Measurements from ENCODE around the gene SH3GL1. TPM values are rescaled to one million over a fixed set of nuclear protein-coding genes. Genes with fewer than 3 reads are reported as not detected.

The SH3GL1 gene
- total and polyA plus RNA-seq, 2 of the 4 experiments (the other 2 are of a cell fraction): 28.1 to 138 TPM

DNA sequence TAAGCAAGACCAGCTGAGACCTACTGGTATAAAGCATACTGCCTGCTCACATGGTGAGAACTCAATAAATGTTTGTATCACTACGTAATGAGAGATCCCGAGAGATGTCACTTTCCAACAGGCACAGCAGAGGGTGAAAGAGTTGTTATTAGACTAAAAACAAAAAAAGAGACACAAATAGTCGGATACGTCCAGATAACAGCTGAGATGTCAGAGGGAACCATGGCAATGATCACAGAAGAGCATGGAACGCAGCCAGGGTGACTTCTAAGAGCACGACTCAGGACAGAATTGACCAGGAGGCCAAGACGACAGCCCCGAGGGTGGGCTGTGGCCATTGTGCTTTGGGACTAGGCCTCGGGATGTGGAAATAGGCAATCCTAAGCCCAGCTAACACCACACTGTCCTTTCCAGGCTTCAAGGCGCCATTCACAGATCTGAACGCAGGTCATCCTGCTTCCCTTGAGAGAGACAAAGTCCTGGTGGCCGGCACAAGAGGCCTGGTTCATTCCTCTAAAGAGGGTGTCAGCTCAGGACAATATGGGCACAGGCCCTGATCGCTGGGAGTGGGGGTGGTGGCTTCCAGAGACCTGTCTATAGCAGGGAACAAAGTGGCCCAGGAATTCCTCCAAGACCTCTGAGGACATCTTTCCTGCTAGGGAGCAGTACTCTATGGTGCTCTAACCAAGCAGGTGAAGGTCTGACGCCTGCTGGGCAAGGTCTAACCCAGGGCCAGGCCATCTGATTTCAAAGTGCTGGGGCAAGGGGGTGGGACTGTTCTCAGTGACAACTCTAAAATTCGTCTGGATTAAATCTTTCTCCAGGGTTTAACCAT is 3.2 kb downstream of the SH3GL1 start:
- Histone ChIP-seq H3K79me1 (ENCODE audit: low read depth in 1 of 2, low read length in 2 of 2) (peaks cover 4 to 72% of the 10 kb centered on the region in 2 experiments; a peak in 3 of 4 replicates), H3K9ac (ENCODE audit: low read depth, low read length) (0 out of 2 replicates have a peak overlapping the region, but pooled peaks have one; percentile 1), H3K4me2 (ENCODE audit: low read depth, low read length) (peak overlapping the region; percentile 36; the same call in 1 of the 2 replicates), H3K27ac (ENCODE audit: insufficient read depth, low read length) (0 out of 2 replicates have a peak overlapping the region, but pooled peaks have one; percentile 14), H3K56ac (ENCODE audit: extremely low read depth, insufficient read depth, low read length) (no peak overlapping the region), H3K4me1 (ENCODE audit: control insufficient read depth, insufficient read depth, low read length) (peaks cover 22% of the 10 kb centered on the region), H2BK20ac (ENCODE audit: low read depth, low read length) (no peak overlapping the region), H2AK9ac (replicated peaks; ENCODE audit: low read depth, low read length, poor library complexity) (no peak overlapping the region), H3K4me3 (ENCODE audit: insufficient read depth, low read depth, low read length) (no peak overlapping the region), H3K9me1 (ENCODE audit: insufficient read depth, low read length) (peaks cover 18% of the 10 kb centered on the region), H3K27me3 (ENCODE audit: control insufficient read depth, insufficient read depth, low read length) (no peaks in the 10 kb centered on the region), H3K4ac (ENCODE audit: low read depth, low read length) (no peak overlapping the region), H4K8ac (ENCODE audit: low read depth in 2 of 2, low read length in 2 of 2) (no peak overlapping the region), H4K5ac (ENCODE audit: low read depth, low read length) (no peak overlapping the region), H3K23ac (ENCODE audit: low read depth, low read length) (peak overlapping the region; percentile 87; the same call in 1 of the 2 replicates), H3K9me3 (ENCODE audit: control insufficient read depth, insufficient read depth, low read length) (no peaks in the 10 kb centered on the region), H3K36me3 (ENCODE audit: control insufficient read depth, insufficient read depth, low read length) (peaks cover 7% of the 10 kb centered on the region; the same call in 1 of the 2 replicates), H2AK5ac (ENCODE audit: low read depth, low read length) (no peak overlapping the region), H3K18ac (ENCODE audit: low read depth, low read length) (no peak overlapping the region), H4K91ac (ENCODE audit: insufficient read depth, low read depth, low read length) (no peak overlapping the region), H2BK15ac (ENCODE audit: low read depth, low read length) (no peak overlapping the region), H2BK5ac (ENCODE audit: low read depth, low read length, poor library complexity, severe bottlenecking) (no peak overlapping the region), H4K20me1 (ENCODE audit: insufficient read depth, low read length) (peaks cover 71% of the 10 kb centered on the region), H2BK120ac (ENCODE audit: low read depth, low read length) (no peak overlapping the region), H2AFZ (replicated peaks; ENCODE audit: low read length, poor library complexity) (no peak overlapping the region), H3K14ac (replicated peaks; ENCODE audit: low read depth, low read length) (peak overlapping the region; percentile 10; the same call in 1 of the 2 replicates)
- 63% methylated on average over 5 of the region's 15 CpGs; no CpG with 5 or more reads in 1 of the 2 experiments for WGBS, 2 experiments (ENCODE audit: extremely low coverage in 2 of 2, insufficient read length in 1 of 2)
- ChIA-PET POLR2A (ENCODE audit: unreplicated experiment) (no interaction called here), CTCF (interaction anchor here (0.6 to 0.8 kb wide), 2 partner anchors 131 to 133 kb away, joined by 3 to 4 read pairs; no protein-coding TSS in a partner anchor)
- ATAC-seq (ENCODE audit: low read depth) (no peak), DNase-seq (no peak)
- in situ Hi-C loops (cut with MboI; ENCODE audit: low sequenced_read_pairs): no loop called here
- dilution Hi-C loops (cut with HindIII; ENCODE audit: low sequenced_read_pairs, unreplicated experiment): no loop called here
- no TSS peak for BruUV-seq (replicated peaks)
- no peak for TF ChIP-seq FOS (IDR thresholded peaks at IDR 0.05; ENCODE audit: low read depth, low read length)
- no peak for TF ChIP-seq SMC3 (IDR thresholded peaks at IDR 0.05; ENCODE audit: low read depth, low read length)
- TF ChIP-seq POLR2A (IDR thresholded peaks at IDR 0.05; ENCODE audit: low read depth, low read length): no peak
- TF ChIP-seq RAD21 (IDR thresholded peaks at IDR 0.05; ENCODE audit: low read length): no peak
- TF ChIP-seq, protein P1, sequence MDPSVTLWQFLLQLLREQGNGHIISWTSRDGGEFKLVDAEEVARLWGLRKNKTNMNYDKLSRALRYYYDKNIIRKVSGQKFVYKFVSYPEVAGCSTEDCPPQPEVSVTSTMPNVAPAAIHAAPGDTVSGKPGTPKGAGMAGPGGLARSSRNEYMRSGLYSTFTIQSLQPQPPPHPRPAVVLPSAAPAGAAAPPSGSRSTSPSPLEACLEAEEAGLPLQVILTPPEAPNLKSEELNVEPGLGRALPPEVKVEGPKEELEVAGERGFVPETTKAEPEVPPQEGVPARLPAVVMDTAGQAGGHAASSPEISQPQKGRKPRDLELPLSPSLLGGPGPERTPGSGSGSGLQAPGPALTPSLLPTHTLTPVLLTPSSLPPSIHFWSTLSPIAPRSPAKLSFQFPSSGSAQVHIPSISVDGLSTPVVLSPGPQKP (IDR thresholded peaks at IDR 0.05; ENCODE audit: borderline replicate concordance, low read depth, low read length): no peak
- TF ChIP-seq RCOR1 (IDR thresholded peaks at IDR 0.05; ENCODE audit: insufficient replicate concordance, low read length): no peak
- no peak for TF ChIP-seq CEBPB (IDR thresholded peaks at IDR 0.05; ENCODE audit: low read depth, low read length)
- TF ChIP-seq, protein P2, sequence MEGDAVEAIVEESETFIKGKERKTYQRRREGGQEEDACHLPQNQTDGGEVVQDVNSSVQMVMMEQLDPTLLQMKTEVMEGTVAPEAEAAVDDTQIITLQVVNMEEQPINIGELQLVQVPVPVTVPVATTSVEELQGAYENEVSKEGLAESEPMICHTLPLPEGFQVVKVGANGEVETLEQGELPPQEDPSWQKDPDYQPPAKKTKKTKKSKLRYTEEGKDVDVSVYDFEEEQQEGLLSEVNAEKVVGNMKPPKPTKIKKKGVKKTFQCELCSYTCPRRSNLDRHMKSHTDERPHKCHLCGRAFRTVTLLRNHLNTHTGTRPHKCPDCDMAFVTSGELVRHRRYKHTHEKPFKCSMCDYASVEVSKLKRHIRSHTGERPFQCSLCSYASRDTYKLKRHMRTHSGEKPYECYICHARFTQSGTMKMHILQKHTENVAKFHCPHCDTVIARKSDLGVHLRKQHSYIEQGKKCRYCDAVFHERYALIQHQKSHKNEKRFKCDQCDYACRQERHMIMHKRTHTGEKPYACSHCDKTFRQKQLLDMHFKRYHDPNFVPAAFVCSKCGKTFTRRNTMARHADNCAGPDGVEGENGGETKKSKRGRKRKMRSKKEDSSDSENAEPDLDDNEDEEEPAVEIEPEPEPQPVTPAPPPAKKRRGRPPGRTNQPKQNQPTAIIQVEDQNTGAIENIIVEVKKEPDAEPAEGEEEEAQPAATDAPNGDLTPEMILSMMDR (conservative IDR thresholded peaks at IDR 0.05; ENCODE audit: low read depth, low read length): no peak
- TF ChIP-seq NFE2L2 (IDR thresholded peaks at IDR 0.05; ENCODE audit: low read depth, low read length): no peak
- TF ChIP-seq, protein P3, sequence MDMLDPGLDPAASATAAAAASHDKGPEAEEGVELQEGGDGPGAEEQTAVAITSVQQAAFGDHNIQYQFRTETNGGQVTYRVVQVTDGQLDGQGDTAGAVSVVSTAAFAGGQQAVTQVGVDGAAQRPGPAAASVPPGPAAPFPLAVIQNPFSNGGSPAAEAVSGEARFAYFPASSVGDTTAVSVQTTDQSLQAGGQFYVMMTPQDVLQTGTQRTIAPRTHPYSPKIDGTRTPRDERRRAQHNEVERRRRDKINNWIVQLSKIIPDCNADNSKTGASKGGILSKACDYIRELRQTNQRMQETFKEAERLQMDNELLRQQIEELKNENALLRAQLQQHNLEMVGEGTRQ (IDR thresholded peaks at IDR 0.05; ENCODE audit: low read depth, low read length): no peak
- no peak for TF ChIP-seq CHD1 (IDR thresholded peaks at IDR 0.05; ENCODE audit: low read depth, low read length)
- no peak for TF ChIP-seq MAZ (IDR thresholded peaks at IDR 0.05; ENCODE audit: borderline replicate concordance, low read depth, low read length)
- intact Hi-C loops (cut with micrococcal nuclease): no loop called here

Data from IMR-90 (cell line).